ENCODE data around the gene ART1.
"Not testable (repeated sequence)": the region's sequence is repeated elsewhere in the genome, so short reads cannot be mapped to it uniquely, and the experiment has no call there.

ART1 gene, protein sequence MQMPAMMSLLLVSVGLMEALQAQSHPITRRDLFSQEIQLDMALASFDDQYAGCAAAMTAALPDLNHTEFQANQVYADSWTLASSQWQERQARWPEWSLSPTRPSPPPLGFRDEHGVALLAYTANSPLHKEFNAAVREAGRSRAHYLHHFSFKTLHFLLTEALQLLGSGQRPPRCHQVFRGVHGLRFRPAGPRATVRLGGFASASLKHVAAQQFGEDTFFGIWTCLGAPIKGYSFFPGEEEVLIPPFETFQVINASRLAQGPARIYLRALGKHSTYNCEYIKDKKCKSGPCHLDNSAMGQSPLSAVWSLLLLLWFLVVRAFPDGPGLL

DNA sequence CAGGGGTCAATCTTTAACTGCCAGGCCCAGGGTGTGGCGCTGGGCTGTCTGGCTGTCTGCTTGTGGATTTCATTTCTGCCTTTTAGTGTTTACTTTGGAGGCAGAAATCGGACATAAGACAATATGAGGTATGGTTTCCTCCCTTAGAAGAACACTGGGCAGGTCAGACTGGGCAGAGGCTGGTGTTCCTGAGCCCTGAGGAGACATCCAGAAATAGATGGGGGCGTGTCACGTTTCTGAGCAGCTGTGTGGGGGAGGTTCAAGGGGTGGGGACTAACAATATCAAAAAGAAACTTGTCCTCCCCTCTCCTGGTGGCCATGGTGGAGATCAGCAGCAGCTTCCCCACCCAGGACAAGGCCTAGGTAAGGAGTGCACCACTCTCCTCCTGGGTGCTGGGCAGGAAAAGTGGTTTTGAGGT, at the start of gene ART1:
Gene ART1, plus strand, starts transcription at position 312 of the 419 bp plus-strand sequence. CDS start 14,086 bp downstream, outside the sequence.
- no peak for DNase-seq (ENCODE audit: low read depth)

DNA sequence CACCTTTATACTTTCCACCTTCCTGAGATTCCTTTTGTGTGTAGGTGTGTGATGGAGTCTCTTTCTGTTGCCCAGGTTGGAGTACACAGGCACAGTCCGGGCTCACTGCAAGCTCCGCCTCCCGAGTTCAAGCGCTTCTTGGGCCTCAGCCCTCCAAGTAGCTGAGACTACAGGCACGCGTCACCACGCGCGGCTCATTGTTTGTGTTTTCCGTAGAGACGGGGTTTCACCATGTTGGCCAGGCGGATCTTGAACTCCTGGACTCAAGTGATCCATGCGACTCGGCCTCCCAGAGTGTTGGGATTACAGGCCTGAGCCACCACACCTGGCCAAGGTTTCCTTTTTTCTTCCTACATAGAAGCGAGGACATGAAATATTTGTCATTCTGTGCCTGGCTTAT, 47.2 kb upstream of the ART1 start:
- DNase-seq (ENCODE audit: low read depth), result not testable (repeated sequence)

- not testable (repeated sequence) for DNase-seq (ENCODE audit: low read depth)
These were observed 44.7 kb upstream of the ART1 start for GRCh38 chr11:3600201-3600600.

- no peak for DNase-seq (ENCODE audit: low read depth)
These were observed 40.8 kb upstream of the ART1 start for GRCh38 chr11:3604167-3604566.

GRCh38 chr11:3605283-3605662, 39.7 kb upstream of the ART1 start:
- no peak for DNase-seq (ENCODE audit: low read depth)

- DNase-seq (ENCODE audit: low read depth), result no peak
These were observed 39.1 kb upstream of the ART1 start for GRCh38 chr11:3605771-3606203.

DNA sequence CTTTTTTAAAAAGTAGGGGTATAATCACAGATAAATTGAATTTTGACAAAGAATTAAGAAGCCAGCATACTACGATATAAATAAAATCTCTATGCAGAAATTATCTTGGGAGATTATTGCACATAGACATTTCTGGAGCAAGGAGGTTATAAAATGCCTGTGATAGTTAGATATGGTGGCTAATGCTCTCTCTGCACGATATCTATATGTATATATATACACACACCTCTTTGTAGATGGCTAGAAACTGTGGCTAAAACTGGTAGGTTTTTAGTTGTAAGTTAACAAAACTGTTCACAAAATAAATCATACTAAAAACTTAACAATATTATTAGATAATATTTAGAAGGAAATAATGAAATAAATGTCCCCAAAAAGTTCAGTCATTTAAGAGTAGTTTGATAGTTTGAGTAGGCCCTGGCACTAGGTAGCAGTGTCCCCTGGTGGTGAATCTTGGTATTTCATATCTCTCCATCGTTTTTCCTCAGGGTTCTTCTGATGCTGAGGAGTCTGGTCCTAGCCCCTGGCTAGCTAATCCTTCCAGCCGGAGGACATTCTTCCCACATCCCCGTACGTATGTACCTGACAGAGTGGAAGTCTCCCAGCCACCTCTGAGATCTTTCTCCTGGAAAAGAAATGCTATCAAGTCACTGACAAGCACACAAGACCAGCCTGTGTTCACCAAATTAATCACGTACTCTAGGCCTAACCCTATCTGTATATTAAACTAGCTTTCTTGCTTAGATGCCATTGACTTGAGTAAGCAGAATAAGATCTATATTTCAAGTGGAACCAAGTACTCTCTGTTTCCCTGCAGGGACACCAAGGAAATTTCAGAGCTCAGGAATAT, 35.3 kb upstream of the ART1 start:
- DNase-seq (ENCODE audit: low read depth), result no peak

DNA sequence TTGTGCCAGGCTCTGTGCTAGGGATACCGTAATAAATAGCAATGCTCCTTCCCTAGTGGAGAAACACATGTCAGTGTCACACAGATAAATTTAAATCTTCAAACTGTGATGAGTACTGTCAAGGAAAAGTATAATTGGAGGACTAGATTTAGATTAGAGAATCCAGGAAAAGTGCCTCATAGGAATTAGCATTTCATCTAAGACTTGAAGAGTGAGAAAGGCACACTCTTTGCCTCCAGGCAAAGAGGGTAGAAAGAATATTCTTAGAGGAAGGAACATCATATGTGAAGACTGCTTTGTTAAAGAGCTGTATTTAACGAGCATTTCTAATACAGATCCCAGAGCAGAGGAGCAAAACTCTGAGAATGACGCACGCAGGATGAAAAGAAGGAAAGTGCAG, 34.1 kb upstream of the ART1 start:
- DNase-seq (ENCODE audit: low read depth), result no peak

DNA sequence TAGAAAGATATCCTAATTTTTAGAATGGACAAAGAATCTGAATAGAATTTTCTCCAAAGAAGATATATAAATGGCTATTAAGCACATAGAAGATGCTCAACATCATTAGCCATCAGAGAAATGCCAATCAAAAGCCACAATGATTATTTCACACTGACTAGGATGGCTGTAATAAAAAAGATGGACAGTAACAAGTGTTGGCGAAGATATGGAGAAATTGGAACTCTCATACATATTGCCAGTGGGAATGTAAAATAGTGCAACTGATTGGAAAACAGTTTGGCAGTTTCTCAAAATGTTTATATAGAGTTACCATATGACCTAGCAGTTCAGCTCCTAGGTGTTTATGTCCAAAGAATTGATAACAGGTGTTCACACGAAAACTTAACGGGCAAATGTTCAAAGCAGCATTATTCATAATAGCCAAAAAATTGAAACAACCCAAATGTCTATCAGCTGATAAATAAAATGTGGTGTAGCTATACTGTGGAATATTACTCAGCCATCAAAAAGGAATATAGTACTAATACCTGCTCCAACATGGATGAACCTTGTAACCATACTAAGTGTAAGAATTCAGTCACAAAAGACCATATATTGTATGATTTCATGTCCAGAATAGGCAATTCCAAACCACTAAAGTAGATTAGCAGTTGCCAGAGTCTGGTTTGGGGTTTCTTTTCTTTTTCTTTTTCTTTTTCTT, 32.8 kb upstream of the ART1 start:
- no peak for DNase-seq (ENCODE audit: low read depth)

DNA sequence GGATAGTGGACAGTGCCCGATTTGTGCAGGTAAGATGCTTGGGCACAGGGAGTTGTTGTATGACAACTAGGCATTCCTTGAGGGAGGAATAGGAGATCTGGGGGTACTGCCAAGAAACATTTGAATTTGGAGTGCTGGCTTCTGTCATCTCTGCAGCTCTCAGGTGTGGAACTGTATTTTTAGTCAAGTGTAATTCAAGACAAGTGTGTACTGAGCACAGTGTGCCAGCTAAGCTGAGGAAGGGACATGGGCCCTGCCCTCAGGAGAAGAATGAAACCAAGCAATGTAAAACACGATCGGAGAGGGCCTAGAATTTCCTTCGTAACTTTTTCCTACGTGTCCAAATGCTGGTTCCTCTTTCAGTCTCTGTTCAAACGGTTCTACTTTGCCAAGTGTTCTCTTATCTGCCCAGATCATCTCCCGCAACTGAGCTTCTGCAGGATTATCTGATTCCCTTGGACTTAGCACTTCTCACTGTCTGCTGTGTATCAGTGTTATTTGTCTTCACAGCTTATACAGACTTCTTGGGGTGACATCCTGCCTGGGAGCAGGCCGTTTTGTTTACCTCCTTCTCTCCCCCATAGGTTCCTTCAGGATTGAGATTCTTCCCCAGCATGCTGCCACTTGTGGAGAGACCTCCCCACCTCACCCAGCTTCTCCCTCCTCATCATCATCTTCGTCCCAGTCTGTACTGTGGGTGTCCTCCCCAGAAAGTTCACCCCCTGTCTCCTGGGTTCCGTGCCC, 30.8 kb upstream of the ART1 start:
- DNase-seq (ENCODE audit: low read depth), result no peak

DNA sequence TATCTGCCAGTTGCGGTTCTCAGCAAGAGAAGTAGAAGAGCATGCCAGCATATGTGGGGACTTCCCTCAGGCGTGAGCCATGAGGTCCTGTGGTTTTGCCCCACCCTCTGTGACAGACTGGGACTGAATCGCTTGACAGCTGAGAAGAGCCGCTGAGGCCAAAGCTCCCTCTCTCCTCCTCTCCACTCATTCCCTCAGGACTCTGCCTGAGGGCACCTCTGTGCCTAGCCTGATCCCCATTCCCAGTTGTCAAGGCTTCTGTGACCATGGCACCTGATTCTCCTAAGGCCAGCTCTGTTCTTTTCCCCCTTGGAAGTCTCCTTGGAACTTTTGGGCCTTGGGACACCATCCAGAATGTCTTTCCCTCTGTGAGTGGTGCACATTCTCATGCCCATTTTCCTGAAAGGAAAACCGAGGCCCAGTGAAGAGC, 30.2 kb upstream of the ART1 start:
- no peak for DNase-seq (ENCODE audit: low read depth)

DNA sequence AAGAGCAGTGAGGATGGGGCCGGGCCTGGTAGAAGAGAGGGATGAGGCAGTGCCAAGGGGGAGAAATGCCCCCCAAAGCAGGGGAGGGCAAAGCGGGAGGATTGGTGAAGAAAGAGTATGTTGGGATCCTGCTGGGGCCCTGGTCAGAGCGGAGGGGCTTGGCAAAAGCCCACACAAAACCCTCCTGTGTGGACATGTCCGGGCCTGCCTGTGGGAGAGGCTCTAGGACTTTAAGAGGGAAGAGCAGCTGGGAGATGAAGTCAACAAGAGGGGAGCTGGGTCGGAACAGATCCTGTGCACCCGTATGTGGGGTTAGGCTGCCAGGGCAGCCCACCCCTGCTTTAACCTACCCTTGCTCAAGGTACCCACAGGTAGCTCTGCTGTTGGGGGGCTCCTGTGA, 28.9 kb upstream of the ART1 start:
- no peak for DNase-seq (ENCODE audit: low read depth)

- DNase-seq (ENCODE audit: low read depth), result no peak
These were observed 28.0 kb upstream of the ART1 start for GRCh38 chr11:3616721-3617460.

DNA sequence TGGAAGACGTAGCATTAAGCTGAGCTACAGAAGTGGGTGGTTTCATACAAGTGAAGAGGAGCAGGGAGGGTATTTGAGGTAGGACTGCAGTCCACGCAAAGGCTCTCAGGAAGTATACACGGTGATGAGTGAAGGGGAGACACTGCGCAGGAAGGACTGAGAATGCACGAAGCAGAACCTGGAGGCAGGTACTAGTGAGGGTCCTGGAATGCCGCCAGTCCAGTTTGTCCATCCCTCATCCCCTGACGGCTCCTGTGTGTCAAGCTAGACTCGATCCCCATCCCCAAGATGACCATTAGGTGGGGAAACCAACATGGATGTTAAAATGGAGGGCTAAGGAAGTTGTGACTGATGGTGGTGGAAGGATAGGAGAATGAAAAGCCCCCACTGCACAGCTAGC, 26.9 kb upstream of the ART1 start:
- DNase-seq (ENCODE audit: low read depth), result no peak

- DNase-seq (ENCODE audit: low read depth), result no peak
These were observed 22.4 kb upstream of the ART1 start for GRCh38 chr11:3622521-3622920.

- no peak for DNase-seq (ENCODE audit: low read depth)
These were observed 21.8 kb upstream of the ART1 start for GRCh38 chr11:3623121-3623520.

DNA sequence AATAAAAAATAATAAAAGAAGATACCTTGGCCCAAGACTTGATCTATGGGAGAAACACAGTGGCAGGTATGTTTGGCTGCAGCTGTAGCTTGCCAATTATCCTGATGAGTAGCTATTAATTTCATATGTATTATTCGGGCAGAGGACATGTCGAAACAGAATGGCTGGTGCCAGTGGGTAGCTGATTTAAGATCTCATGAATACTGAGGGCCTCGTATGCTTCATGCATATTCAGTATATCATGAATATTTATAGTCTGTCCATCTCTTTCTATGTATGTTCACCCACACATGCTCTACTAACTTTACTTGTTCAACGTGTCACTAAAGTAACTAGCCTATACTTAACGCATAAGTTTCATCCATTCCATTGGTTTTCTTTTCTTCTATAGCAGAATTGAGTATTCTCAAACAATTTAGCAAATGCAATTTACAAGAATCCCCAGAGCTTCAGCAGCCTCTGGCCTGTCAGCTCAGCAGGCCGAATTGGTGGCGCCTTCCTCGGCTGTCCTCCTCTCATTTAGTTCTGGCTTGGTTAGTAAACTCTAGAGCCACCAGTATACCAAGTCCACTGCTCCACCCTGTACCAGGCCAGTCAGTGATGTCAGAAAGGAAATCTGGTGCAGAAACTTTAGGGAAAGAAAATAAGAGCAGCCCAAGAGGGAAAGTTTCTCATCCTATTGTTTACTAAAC, 21.0 kb upstream of the ART1 start:
- no peak for DNase-seq (ENCODE audit: low read depth)

DNA sequence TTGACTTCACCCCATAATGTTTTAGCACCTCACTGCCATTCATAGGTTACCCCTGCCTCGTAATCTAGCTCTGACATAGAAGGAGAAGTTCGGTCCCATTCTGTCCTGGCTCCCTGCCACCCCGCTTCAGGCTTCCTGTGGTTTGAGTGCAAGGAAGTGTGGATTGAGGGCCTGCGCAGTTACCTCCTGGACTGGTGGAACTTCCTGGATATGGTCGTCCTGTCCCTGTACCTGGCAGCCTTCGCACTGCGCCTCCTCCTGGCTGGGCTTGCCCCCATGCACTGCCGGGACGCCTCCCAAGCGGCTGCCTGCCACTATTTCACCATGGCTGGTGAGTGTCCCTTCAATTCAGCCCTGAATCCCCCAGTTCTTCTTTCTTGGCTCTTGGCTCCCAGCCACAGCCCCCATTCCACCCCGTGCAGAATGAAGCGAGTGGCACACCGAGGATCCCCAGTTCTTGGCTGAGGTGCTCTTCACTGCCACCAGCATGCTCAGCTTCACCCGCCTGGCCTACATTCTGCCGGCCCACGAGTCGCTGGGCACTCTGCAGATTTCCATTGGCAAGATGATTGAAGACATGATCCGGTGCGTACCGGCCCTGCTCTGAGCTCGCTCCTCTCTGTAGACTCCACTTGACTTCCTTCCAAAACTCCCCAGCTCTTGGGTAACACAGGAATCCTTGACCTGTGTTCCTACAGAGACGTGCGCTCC, 18.5 kb upstream of the ART1 start:
- no peak for DNase-seq (ENCODE audit: low read depth)

DNA sequence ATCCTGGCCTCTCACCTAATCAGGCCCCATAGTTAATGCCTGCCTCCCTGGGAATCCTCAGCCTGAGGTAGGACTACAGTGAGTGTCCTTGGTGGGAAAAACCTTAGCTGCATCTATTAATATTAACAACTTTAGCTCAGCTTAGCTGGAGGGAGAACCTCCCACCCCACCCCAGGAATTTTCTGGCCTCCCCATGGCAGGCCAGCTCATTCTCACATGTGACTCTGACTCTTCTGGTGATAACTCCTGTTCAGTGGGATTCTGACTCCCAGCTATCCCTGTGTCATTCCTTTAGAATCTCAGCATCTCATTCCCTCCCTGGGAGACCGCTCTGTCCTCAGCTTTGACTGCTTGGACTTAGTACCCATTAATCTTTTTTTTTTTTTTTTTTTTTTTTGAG, 17.6 kb upstream of the ART1 start:
- no peak for DNase-seq (ENCODE audit: low read depth)

- DNase-seq (ENCODE audit: low read depth), result no peak
These were observed 13.6 kb upstream of the ART1 start for GRCh38 chr11:3631331-3631730.
